Measurements from ENCODE around the gene KCNK3.
"Not testable (repeated sequence)": the region's sequence is repeated elsewhere in the genome, so short reads cannot be mapped to it uniquely, and the experiment has no call there.

KCNK3 gene

GRCh38 chr2:26692279-26692896 is at the start of gene KCNK3:
KCNK3 (plus strand) TSS chr2:26692722; CDS start chr2:26692876, 154 bp downstream.
- peak; percentile 51 for DNase-seq

- no peak for DNase-seq
Observed at GRCh38 chr2:26644188-26644835, 48.2 kb upstream of the KCNK3 start.

DNA sequence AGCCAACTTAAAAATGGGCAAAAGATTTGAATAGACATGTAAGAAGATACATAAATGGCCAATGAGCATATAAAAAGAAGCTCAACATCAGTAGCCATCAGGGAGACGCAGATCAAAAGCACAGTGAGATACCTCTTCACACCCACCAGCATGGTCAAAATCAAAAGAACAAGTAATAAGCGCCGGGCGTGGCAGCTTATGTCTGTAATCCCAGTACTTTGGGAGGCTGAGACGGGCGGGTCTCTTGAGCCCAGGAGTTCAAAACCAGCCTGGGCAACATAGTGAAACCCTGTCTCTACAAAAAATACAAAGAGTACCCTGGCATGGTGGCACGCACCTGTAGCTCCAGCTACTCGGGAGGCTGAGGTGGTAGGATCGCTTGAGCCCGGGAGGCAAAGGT is 46.8 kb upstream of the KCNK3 start:
- DNase-seq, result no peak

DNA sequence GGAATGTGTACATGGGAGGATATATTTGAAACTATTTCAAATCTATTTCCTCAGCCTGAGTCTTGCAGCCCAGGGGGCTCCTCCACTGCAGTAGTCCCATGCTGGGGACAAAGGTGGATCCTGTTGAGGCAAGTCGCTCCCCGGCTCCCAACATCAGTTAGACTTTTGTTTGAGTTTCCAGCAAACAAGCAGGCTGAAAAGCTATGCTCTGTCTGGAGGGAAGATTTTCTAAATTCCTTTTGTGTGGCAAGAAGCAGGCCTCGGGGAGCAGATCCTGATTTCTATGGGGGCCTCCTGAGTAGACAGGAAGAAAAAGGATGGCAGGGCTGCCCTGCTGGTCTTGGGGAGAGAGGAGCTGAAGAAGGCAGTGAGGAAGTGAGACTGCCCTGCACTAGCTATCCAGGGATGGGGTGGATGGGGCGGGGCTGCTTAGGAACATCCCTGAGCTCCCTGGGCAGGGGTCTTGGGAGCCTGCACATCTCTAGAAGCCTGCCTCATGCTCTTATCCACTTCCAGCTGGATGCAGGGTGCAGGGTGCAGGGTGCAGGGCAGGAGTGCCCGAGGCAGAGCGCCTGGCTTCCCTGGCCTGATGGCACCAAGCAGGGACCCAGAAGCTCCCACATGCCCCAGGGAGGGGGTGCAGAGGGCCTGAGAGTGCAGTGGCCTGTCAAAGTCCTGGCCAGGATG is 45.4 kb upstream of the KCNK3 start:
- no peak for DNase-seq

DNA sequence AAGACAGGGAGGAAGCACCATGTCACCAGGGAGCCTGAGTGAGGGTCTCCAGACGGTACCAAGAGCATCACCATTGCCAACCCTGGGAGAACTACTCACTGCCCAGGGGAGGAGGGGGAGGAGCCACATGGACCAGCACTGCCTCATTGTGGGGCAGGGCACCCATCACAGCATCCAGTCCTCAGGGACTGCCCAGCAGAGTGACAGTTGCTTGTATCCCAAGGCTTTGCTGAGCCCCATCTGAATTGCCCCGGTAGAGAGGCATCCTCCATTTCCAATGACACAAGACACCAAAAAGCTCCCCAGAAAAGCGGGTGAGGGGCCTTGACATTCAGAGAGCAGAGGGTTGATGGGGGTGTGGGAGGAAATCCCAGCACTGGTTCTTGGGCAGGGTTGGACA is 44.5 kb upstream of the KCNK3 start:
- DNase-seq, result no peak

DNA sequence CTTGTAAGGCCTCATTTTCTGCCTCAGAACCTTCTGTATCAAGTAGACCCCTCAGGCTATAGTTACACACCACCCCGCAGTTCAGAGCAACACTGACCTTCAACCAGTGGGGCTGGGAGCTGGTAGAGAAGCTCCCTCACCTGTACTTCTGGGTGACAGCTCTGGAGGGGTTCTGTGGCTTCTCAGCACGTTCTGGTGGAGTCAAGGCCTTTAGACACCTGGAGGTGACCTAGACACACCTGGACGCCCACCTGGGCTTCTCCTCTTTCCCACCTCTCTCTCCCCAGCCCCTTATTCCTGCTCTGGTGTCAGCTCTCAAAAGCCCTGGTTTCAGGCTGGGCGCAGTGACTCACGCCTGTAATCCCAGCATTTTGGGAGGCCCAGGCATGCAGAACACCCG is 44.0 kb upstream of the KCNK3 start:
- no peak for DNase-seq

DNA sequence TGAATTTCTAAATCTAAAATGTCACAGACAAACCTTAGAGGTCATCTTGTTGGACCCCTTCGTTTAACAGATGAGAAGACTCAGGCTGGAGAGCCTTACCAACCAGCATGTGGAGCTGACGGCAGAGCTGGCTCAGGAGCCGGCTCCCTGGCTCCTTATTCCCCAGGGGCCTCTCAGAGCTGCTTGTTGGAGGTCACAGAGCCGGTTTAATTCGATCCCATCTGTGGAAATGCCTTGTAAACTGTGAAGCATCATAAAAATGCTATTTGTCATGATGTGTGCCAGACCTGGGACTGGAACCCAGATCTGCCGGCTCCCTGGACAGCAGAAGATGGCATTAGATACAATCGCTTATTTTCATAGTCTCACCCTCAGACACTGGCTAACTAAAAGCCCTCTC is 43.2 kb upstream of the KCNK3 start:
- DNase-seq, result peak; percentile 22

DNA sequence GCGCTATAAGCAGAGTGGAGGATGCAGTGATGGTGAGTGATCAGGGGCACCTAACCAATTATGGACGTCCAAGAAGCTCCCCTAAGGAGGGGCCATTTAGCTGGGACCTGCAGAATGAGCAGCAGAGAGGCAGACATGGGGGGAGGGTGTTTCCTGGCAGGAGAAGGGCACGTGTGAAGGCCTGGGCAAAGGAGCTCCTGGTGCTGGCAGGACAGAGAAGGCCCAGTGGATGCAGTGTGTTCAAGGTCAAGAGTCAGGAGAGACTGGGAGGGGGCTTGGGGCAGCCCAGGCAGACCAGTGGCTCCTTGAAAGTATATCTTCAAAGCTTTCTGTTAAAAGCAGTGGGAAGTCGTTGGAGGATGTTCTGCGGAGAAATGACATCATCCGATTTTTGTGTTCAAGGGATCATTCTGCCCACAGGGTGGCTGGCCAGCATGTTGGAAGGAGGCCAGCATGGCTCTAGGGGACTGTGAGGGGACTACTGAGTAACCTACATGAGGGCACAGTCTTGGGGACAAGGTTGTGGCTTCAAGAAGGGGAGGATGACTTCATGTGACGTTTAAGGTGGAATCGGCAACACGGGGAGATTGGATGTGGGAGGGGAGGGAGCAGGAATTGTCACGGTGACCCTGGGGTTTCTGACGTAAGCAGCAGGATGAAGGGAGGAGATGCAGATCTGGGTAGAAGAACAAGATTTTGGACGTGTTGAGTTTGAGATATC is 42.4 kb upstream of the KCNK3 start:
- no peak for DNase-seq

DNA sequence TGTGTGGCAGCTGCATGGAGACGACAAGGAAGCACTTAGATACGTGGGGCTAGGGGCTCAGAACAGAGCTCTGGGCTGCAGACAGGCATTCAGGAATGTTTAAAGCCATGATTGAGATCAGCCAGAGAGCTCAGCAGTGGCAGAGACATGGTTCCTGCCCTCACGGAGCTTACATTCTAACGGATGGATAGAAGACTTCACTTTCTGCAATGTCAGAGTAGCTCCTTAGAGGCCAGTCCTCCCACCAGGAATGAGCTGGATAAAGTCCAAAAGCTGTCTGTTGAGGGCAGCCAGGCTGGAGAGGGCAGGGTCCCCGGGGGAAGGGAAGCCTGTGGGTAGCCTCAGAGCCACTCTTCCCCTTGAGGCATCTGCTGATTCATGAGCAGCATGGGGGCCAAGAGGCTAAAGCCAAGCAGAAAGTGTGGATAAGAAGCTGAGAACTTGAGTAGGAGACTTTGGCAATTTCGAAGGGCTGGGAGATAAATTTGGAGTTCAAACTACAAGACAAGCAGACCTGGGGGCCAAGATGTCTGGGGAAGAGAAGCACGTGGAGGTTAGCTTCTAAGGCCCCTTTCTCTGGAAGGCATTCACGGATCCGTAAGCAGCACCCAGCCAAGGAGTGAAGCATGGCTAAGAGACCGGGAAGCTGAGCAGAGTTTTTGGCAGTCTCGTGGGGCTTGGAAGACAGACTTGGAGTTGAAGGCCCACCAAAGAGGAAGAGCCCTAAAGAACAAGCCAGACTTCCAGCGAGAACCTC is 41.6 kb upstream of the KCNK3 start:
- no peak for DNase-seq

GRCh38 chr2:26651470-26651771 is 41.1 kb upstream of the KCNK3 start:
- DNase-seq, result no peak

DNA sequence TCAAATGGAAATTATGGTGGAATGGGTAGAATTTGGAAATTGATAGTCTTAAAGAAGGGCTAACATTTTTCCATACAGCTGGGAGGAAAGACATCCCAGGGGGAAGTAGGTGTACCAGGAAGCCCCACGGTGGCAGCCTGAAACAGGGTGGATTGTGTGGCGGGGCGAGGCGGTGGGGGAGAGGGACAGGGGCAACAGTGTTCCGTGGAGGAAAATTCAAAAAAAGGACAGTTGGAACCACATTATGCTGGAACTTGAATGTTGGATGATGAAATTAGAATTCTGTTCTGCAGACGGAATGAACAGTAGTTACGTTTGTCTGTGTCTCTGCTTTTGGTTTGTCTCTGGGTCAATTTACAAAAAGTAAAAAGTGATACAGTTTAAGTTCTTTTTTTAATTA is 40.7 kb upstream of the KCNK3 start:
- DNase-seq, result no peak

DNA sequence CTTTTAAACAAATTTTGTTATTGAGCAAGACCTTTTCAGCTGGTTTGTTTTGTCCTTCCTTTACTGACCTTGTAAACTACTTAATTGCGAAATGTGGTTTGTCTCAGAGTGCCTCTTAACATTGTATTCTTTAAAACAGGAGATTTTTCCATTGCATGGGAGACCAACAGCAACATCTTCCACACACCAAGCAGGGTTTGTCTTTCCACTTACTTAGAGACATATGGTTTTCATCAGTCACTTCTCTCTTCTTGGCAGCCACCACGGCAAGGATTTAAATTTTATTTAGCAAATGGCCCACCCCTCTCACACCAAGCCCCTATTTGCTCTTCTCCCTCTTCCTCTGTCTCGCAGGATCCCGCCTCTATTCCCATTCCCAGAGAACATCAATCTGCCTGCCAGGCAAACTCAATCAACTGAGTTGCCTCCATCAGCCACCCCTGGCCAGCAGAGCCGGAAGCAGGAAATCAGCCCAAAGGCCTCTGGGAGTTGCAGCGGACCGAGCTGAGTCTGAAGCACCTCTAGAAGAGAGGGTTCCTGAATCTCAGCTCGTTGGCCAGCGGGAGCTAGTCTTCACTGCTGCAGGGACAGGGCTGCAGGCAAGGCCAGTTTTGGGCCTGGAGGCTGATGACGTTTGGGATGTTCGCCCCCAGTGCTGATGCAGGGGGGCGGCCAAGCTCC is 40.0 kb upstream of the KCNK3 start:
- DNase-seq, result no peak

DNA sequence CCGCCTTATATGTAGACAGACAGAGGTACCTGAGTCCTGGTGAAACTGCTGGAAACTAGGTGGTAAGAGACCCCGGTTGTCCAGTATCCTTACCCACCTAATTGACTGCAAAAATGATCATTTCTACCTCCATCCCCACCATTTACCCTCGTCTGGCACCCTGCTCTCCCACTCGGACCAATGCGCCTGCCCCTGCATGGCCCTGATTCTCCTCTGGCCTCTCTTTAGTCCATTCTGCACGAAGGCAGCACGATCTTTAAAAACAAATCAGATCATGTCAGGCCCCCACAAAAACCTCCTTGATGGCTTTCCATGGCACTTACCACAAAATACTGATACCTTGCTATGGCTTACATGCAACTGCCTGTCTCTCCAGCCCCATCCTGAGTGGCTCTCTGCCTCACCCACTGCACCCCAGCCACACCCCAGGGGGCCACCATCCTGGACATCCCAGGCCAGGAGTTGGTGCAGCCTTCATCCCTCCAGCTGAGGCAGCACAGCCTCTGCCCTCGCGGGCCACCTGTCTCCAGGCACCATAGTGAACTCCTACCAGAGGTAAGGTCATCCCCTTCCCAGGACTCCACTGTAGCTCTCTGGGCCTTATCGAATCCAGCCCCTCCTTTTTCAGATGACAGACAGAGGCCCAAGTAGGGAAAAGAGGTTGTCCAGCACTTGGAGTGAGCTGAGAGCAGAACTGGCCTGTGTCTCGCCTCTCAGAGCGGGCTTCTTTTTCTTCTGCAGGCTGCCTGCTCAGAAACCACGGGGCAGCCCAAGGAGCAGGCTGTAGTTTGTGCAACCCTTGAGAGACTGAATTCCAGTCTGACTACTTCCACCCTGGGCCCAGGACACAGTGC is 39.1 kb upstream of the KCNK3 start:
- DNase-seq, result no peak

DNA sequence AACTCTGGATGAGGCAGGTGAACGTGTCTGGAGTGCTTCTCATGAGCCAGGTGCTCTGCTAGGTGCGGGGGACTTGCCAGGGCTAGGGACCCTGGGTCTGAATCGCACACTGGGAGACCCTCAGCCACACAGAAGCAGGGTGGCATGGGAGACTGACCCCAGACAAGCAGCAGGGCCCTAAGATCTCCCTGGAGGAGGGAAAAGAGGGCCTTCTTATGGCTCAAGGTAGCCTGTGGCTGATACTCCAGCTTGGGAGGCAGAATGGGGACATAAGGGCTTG is 38.5 kb upstream of the KCNK3 start:
- no peak for DNase-seq

GRCh38 chr2:26655120-26655519 is 37.4 kb upstream of the KCNK3 start:
- not testable (repeated sequence) for DNase-seq

GRCh38 chr2:26655611-26656195 is 36.8 kb upstream of the KCNK3 start:
- DNase-seq, result no peak

DNA sequence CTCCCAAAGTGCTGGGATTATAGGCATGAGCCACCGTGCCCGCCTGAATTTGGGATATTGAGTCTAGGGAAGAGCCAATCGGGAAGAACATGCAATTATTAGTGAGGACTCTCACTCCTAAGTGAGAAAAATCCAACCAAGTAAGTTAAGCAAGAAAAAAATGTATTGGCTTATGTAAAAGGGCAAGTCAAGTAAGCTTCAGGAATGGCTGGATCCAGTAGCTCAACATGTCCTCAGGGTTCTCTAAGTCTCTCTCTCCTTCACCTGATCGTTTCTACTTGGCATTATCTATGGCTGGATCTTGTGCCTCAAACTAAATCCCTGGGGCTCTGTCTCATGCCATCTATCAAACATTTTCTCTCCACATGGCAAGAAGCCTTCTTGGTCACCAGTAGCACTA is 35.3 kb upstream of the KCNK3 start:
- no peak for DNase-seq

GRCh38 chr2:26658691-26659346 is 33.7 kb upstream of the KCNK3 start:
- no peak for DNase-seq

DNA sequence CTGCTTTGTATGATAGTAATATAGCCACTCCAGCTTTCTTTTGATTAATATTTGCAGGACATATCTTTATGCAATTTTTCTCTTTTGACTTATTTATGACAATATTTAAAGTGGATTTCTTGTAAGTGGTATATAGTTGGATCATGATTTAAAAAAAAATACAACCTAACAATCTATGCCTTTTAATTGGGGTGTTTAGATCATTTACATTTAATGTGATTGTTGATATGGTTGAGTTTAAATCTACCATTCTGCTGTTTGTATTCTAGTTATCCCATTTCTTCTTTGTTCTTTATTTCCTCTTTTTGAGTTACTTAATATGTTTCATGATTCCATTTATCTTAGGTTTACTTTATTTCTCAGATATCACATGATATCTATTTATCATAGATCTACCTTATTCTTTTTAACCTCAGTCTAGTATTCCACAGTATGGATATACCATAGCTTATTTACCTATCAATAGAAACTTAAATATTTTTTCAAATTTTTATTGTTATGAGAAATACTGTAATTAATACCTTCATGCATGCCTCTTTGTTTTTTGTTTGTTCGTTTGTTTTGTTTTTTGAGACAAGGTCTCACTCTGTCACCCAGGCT is 32.1 kb upstream of the KCNK3 start:
- no peak for DNase-seq

GRCh38 chr2:26665296-26665695 is 27.2 kb upstream of the KCNK3 start:
- not testable (repeated sequence) for DNase-seq
